Stimulated activated CD4-positive, alpha-beta T cell treated with anti-CD3 and anti-CD28 coated beads, Interleukin-15, amount 100 ng/mL, for 48 hours (primary cell): ENCODE results near the gene CDY2B.
"Not testable (repeated sequence)": the region's sequence is repeated elsewhere in the genome, so short reads cannot be mapped to it uniquely, and the experiment has no call there.

Source experiments
- DNase-seq, 2 donors: peaks; one replicate each; pipeline ENCODE4 v3.0.0-alpha.2; 2020; ENCODE audit warnings: low read depth in 2 of 2

Gene CDY2B, protein sequence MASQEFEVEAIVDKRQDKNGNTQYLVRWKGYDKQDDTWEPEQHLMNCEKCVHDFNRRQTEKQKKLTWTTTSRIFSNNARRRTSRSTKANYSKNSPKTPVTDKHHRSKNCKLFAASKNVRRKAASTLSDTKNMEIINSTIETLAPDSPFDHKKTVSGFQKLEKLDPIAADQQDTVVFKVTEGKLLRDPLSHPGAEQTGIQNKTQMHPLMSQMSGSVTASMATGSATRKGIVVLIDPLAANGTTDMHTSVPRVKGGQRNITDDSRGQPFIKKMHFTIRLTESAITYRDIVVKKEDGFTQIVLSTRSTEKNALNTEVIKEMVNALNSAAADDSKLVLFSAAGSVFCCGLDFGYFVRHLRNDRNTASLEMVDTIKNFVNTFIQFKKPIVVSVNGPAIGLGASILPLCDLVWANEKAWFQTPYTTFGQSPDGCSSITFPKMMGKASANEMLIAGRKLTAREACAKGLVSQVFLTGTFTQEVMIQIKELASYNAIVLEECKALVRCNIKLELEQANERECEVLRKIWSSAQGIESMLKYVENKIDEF

GRCh38 chrY:17880120-17880519 lies at the start of gene CDY2B:
Gene CDY2B (minus strand): TSS chrY:17880220. CDS start chrY:17879892, 328 bp downstream.
- DNase-seq = not testable (repeated sequence)

DNA sequence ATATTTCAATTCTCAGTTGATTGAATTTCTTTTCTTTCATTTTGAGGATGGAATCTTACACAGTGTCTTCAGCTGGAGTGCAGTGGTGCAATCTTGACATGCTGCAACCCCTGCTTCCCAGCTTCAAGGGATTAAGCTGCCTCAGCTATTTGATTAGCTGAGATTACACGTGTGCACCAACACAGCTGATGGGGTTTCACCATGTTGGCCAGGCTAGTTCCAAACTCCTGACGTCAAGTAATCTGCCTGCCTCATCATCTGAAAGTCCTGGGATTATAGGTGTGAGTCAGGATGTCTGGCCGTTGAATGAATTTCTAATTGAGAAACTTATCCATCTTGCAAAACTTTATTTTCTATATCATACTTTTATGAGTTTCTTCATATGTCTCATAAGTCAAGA lies 28.0 kb upstream of the CDY2B start:
- DNase-seq = not testable (repeated sequence)

GRCh38 chrY:17907351-17907750 lies 27.3 kb upstream of the CDY2B start:
- DNase-seq = not testable (repeated sequence)

DNA sequence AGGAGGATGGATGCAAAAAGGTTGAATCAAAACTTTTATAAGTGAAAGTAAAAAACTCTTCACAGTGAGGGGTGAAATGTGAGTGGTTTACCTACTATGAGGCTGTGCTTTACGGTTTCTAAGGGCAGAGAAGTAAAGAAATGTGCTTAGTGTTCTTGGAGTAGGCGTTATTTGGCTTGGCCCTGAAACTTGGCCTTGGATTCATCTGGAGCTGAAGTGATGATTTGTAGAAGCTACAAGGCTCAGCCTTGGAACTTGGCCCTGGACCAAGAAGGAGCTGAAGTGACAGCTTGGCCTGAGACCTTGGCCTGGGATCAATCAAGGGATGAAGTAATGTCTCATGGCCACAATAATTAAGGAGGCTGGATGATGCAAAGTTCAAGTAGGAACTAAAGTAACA lies 1.7 kb upstream of the CDY2B start:
- DNase-seq = not testable (repeated sequence)

DNA sequence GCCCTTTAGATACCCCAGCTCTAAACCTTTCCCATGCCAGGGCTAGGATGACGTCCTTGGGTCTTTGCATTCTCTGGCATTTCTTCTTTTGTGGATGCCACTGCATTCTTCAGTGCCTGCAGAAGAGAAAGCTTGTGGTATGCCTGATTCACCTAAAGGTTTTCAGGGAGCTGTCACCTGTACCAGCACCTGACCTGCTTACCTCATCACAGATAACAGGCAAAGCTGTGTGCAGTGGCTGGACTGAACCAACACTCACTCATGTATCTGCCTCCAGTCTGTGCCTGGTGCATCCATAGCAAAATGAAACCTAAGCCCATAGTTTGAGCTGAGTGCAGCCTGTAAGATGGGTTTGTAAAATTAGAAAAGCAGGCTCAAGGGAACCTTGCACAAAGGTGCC lies 3.3 kb downstream of the CDY2B start:
- DNase-seq = not testable (repeated sequence)

- DNase-seq = not testable (repeated sequence)
Observed at GRCh38 chrY:17875401-17875800, 4.6 kb downstream of the CDY2B start.

DNA sequence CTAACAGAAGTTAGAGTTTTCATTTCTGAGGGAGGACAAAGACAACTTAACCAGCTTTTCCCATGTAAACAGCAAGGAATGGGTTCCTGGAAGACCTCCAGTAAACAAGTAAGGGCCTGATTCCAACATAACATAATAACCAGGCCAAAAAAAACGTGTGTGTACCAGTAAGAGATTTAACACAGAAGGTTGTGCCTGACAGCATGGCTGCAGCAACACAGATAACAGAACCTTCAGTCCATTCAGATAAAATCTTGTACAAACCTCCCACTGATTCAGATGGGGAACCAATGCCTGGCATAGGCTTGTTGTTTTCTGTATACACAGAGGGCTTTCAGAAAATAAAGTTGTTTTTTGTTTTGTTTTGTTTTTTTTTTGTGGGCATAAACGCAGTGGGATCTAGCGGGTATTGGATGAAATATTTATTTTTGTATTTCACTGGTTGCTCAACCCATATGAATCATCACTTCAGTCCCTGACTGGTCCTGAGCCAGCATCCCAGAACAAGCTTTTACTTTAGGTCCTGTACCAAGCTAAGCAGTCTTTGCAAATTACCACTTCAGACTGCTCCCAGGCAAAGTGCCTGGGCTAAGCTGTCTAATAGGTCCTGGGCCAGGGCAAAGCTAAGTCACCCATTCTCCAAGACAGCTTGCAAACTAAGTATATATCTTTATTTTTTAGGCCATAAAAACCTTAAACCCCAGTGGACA lies 8.7 kb downstream of the CDY2B start:
- not testable (repeated sequence) for DNase-seq

DNA sequence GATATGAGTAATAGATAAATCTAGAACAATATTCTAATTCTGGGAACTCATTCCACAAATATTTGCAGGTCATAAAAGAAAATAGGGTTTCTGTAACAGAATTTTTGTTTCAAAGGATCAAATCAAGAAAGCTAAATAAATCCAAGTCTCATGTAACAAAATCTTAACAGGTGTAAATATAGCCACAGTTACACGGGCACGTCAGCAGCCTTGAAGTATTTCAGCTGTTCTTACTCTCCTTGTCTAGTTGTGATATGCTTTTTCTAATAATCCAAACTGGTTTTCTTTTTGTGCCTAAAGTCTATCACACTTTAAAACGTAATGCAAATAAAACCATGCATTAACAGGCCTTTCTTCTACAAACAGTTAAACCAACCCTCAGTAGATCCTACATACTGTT lies 9.3 kb downstream of the CDY2B start:
- not testable (repeated sequence) for DNase-seq

DNA sequence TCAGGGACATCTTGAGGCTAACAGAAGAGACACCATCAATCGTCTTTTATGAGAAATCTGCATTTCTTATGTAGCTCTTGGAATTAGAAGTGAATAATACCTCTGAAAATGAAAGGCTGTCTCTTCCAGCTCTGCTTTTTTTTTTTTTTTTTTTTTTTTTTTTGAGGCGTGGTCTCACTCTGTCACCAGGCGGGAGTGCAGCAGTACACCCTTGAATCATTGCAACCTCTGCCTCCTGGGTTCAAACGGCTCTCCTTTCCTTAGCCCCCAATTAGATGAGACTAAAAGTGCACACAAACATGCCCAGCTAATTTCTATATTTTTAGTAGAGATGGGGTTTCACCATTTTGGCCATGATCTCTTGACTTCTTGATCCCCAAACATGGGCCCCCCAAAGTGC lies 12.2 kb downstream of the CDY2B start:
- DNase-seq = not testable (repeated sequence)

- DNase-seq = not testable (repeated sequence)
Observed at GRCh38 chrY:17860634-17861033, 19.4 kb downstream of the CDY2B start.

DNA sequence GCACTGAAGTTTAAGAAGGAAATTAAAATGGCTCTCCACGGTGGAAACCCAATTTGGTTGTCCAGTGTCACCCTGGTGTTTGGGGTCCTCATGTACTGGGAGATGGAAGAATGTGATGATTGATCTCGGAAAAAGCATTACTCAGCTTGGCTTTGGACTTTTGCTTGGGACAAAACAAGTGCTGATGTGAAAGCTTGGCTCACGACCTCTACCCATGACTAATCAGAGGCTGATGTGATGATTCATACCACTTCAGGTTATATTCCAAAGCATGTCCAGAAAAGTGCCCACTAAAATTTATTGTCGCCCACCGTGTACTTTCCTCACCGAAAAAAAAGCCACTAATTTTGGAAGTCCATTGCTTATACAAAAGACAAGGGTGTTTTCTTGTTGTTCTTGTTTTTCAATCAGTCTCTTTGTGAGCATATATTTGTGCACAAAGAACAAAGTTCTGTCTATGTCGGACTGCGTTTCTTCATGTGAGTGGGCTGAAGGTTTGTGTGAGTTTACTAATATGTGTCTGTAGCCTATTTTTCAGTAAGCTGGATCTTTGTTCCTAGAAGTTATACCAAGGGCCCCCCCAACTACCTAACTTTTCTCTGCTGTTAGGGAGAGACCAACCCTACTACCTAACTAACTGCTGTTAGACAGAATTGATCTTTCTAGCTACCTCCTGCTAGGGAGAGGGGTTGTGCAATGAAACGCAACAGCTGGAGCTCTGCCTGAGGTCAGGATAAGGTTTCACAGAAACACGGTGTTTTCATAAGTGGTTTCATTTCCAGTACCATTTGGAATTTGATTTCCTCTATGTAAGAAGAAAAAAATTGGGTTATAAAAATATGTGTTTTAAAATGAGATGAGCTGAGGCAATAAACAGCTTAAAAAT lies 22.8 kb downstream of the CDY2B start:
- DNase-seq = not testable (repeated sequence)

DNA sequence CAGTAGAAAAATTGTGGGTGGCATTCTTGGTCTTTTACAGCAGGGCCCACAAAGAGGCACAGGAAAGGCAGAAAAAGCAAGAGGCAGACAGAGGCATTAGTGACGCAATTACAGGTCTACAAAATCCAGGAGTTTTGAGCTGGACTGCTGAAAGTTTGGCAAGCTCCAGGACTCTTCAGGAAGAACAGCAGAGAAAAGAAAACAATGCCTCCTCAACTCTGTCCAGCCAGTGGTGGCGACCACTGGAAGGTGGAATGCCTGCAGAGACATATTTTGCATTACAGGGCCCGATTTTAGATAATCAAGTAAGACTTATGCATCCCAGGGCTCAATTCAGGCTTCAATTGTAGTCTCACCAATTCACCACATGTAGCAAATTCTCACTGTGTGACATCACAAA lies 23.5 kb downstream of the CDY2B start:
- not testable (repeated sequence) for DNase-seq

GRCh38 chrY:17849131-17849530 lies 30.9 kb downstream of the CDY2B start:
- not testable (repeated sequence) for DNase-seq

DNA sequence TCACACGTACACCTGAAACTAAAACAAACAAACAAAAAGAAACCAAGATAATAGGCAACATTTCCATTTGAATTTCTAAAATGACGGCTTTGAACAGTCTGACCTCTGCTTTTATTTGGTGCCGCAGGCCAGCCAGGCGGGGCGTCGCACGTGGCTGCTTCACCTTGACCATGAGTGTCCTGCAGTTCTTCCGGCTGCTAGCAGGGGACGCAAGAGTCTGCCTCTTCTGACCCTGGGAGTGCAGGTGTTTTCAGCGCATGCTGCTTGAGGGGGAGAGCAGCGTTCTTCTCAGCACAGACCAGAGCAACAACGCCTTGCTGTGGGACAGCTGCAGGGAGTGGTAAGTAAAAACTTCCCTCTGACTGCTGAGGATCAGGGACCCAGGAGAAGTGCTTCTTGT lies 47.9 kb downstream of the CDY2B start:
- DNase-seq = not testable (repeated sequence)
